Bladder microvascular endothelial cell (primary cell): ENCODE data around the gene ALG2. TPM values are rescaled to one million over a fixed set of nuclear protein-coding genes. Genes with fewer than 3 reads are reported as not detected.

ENCODE experiments used
- total RNA-seq: library from RNA; depleted of rRNA; stranded (reverse); fragments of >200 nt; gene quantifications from 2 replicates; pipeline ENCODE4 v1.2.3, GENCODE V29; 2014

The ALG2 gene, protein sequence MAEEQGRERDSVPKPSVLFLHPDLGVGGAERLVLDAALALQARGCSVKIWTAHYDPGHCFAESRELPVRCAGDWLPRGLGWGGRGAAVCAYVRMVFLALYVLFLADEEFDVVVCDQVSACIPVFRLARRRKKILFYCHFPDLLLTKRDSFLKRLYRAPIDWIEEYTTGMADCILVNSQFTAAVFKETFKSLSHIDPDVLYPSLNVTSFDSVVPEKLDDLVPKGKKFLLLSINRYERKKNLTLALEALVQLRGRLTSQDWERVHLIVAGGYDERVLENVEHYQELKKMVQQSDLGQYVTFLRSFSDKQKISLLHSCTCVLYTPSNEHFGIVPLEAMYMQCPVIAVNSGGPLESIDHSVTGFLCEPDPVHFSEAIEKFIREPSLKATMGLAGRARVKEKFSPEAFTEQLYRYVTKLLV
- 27.5 and 49.2 TPM in 2 replicates for total RNA-seq

DNA sequence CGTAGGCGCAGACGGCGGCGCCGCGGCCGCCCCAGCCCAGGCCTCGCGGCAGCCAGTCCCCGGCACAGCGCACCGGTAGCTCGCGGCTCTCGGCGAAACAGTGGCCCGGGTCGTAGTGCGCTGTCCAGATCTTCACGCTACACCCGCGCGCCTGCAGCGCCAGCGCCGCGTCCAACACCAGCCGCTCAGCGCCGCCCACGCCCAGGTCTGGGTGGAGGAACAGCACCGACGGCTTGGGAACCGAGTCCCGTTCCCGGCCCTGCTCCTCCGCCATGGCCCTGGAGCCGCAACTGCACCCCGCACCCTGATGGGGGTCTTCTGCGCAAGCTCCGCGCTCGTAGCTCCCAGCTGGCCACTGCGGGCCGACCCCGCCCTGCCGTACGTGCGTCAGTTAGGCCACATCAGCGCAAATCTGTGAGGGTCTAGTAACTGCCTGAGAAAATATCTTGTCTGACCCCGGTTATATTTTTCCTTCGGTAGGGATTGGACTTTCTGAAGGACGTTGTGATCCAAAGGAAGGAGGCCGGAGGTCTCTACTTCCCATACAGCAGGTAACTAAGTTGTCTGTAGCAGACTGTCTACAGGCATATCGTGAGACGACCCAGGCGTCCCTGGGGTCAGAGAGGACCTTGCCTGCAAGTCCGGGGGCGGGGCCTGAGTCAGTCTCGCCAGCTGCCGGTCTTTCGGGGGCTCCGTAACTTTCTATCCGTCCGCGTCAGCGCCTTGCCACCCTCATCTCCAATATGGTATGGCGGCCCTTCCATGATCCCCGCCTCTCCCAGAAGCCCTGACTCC lies at the start of gene ALG2, which contains the start of gene SEC61B:
ALG2 (minus strand) TSS at position 322 of the 795 bp plus-strand sequence; CDS start at position 274, 48 bp downstream.
SEC61B (plus strand) TSS at position 662 of the 795 bp plus-strand sequence; CDS start at position 744, 82 bp downstream.

Other genes starting within 250 kb of the ALG2 start
- 10.7 and 23.7 TPM in 2 replicates for gene TGFBR1, start 116.8 kb downstream of the ALG2 start, total RNA-seq
- gene SEC61B, start 340 bp upstream of the ALG2 start, total RNA-seq: 49.2 and 58.4 TPM in 2 replicates